ENCODE results near the gene BCL3.
A peak's percentile ranks its signal among the peaks of the same experiment; 100 is the strongest.

DNA sequence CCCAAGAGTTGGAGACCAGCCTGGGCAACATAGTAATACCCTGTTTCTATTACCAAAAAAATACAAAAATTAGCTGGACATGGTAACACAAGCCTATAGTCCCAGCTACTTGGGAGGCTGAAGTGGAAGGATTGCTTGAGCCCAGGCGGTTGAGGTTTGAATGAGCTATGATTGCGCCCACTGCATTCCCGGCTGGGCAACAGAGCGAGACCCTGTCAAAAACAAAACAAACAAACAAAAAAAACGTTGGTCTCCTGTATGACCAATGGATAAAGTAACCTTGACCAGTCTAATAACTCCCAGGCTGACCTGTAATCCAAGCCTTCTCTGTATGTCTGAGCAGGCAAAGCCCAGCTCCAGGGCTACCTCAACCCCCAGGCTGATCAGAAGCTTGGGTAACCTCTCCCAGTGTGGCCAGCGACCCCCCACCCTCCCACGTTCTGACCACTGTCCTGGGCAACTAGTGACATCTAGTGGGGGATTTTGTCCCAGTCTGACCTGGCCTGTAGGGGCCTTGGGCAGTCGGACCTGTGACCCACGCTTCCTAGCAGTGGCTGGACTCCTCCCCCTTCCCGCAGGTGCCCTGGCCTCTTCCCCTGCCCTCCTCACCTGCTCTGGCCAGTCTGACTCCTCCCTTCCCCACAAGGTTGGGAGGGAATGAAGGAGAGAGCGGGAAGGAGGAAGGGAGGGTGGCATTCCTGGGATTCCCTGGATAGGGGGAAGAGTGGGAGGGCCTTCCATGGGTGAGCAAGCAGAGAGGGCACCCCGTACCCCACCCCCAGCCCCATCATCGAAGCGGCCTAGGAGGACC, 59.3 kb downstream of the BCL3 start:
- TF ChIP-seq, protein P1, sequence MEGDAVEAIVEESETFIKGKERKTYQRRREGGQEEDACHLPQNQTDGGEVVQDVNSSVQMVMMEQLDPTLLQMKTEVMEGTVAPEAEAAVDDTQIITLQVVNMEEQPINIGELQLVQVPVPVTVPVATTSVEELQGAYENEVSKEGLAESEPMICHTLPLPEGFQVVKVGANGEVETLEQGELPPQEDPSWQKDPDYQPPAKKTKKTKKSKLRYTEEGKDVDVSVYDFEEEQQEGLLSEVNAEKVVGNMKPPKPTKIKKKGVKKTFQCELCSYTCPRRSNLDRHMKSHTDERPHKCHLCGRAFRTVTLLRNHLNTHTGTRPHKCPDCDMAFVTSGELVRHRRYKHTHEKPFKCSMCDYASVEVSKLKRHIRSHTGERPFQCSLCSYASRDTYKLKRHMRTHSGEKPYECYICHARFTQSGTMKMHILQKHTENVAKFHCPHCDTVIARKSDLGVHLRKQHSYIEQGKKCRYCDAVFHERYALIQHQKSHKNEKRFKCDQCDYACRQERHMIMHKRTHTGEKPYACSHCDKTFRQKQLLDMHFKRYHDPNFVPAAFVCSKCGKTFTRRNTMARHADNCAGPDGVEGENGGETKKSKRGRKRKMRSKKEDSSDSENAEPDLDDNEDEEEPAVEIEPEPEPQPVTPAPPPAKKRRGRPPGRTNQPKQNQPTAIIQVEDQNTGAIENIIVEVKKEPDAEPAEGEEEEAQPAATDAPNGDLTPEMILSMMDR (IDR thresholded peaks at IDR 0.05; ENCODE audit: low read depth, low read length): peak; percentile 69
- TF ChIP-seq EZH2phosphoT487 (IDR thresholded peaks at IDR 0.05; ENCODE audit: low read depth): no peak

Measured in OCI-LY3 (cell line).